Measurements from ENCODE around the gene ANKFN1.

ANKFN1 gene

GRCh38 chr17:56165072-56165641 is 11.9 kb downstream of the ANKFN1 start:
- H3K27me3 ChIP-seq (replicated peaks; ENCODE audit: insufficient read depth, low read length) = no peaks in the 10 kb centered on the region
- H3K9me3 ChIP-seq (replicated peaks; ENCODE audit: insufficient read depth, low read length) = no peaks in the 10 kb centered on the region
- no peaks in the 10 kb centered on the region for H3K9me2 ChIP-seq (replicated peaks; ENCODE audit: insufficient read depth, low read length)
- H3K79me2 ChIP-seq (ENCODE audit: low read length) = no peaks in the 10 kb centered on the region
- no peak for DNase-seq
- H2AFZ ChIP-seq (ENCODE audit: low read length) = no peak overlapping the region
- H3K4me3 ChIP-seq (ENCODE audit: low read length) = no peak overlapping the region
- H3K9ac ChIP-seq (ENCODE audit: low read length) = no peak overlapping the region
- no peaks in the 10 kb centered on the region for H3K36me3 ChIP-seq (replicated peaks; ENCODE audit: insufficient read depth, low read length)
- no peaks in the 10 kb centered on the region for H3K4me1 ChIP-seq (ENCODE audit: low read length)
- no peak overlapping the region for H3K27ac ChIP-seq (ENCODE audit: low read length)
- H4K20me1 ChIP-seq (ENCODE audit: insufficient read depth, low read length) = no peaks in the 10 kb centered on the region
- H3F3A ChIP-seq (ENCODE audit: insufficient read depth, low read length) = no peaks in the 10 kb centered on the region
- no peak overlapping the region for H3K4me2 ChIP-seq (ENCODE audit: low read depth, low read length)
- TF ChIP-seq EZH2 (optimal IDR thresholded peaks at IDR 0.05; ENCODE audit: low read depth, low read length) (no peak), CTCF (IDR thresholded peaks at IDR 0.05; ENCODE audit: low read length) (no peak), EZH2phosphoT487 (IDR thresholded peaks at IDR 0.05; ENCODE audit: low read length) (no peak)

GRCh38 chr17:56167491-56167890 is 14.2 kb downstream of the ANKFN1 start:
- Histone ChIP-seq H3K4me3 (ENCODE audit: low read length) (no peak overlapping the region), H3K4me1 (ENCODE audit: low read length) (no peaks in the 10 kb centered on the region), H2AFZ (ENCODE audit: low read length) (no peak overlapping the region), H3F3A (ENCODE audit: insufficient read depth, low read length) (no peaks in the 10 kb centered on the region), H4K20me1 (ENCODE audit: insufficient read depth, low read length) (no peaks in the 10 kb centered on the region), H3K9me3 (replicated peaks; ENCODE audit: insufficient read depth, low read length) (no peaks in the 10 kb centered on the region), H3K27ac (ENCODE audit: low read length) (no peak overlapping the region), H3K36me3 (replicated peaks; ENCODE audit: insufficient read depth, low read length) (no peaks in the 10 kb centered on the region), H3K79me2 (ENCODE audit: low read length) (no peaks in the 10 kb centered on the region), H3K4me2 (ENCODE audit: low read depth, low read length) (no peak overlapping the region), H3K27me3 (replicated peaks; ENCODE audit: insufficient read depth, low read length) (no peaks in the 10 kb centered on the region), H3K9ac (ENCODE audit: low read length) (no peak overlapping the region), H3K9me2 (replicated peaks; ENCODE audit: insufficient read depth, low read length) (no peaks in the 10 kb centered on the region)
- DNase-seq = no peak
- TF ChIP-seq CTCF (IDR thresholded peaks at IDR 0.05; ENCODE audit: low read length) (no peak), EZH2 (optimal IDR thresholded peaks at IDR 0.05; ENCODE audit: low read depth, low read length) (no peak), EZH2phosphoT487 (IDR thresholded peaks at IDR 0.05; ENCODE audit: low read length) (no peak)

- Histone ChIP-seq H3K9me2 (replicated peaks; ENCODE audit: insufficient read depth, low read length) (no peaks in the 10 kb centered on the region), H3K4me2 (ENCODE audit: low read depth, low read length) (no peak overlapping the region), H2AFZ (ENCODE audit: low read length) (no peak overlapping the region), H3F3A (ENCODE audit: insufficient read depth, low read length) (no peaks in the 10 kb centered on the region), H3K79me2 (ENCODE audit: low read length) (no peaks in the 10 kb centered on the region), H3K27me3 (replicated peaks; ENCODE audit: insufficient read depth, low read length) (no peaks in the 10 kb centered on the region), H3K9me3 (replicated peaks; ENCODE audit: insufficient read depth, low read length) (no peaks in the 10 kb centered on the region), H3K36me3 (replicated peaks; ENCODE audit: insufficient read depth, low read length) (no peaks in the 10 kb centered on the region), H4K20me1 (ENCODE audit: insufficient read depth, low read length) (no peaks in the 10 kb centered on the region), H3K4me3 (ENCODE audit: low read length) (no peak overlapping the region), H3K9ac (ENCODE audit: low read length) (no peak overlapping the region), H3K27ac (ENCODE audit: low read length) (no peak overlapping the region), H3K4me1 (ENCODE audit: low read length) (no peaks in the 10 kb centered on the region)
- no peak for DNase-seq
- TF ChIP-seq EZH2phosphoT487 (IDR thresholded peaks at IDR 0.05; ENCODE audit: low read length) (no peak), EZH2 (optimal IDR thresholded peaks at IDR 0.05; ENCODE audit: low read depth, low read length) (no peak), CTCF (IDR thresholded peaks at IDR 0.05; ENCODE audit: low read length) (no peak)
These were observed 16.3 kb downstream of the ANKFN1 start for GRCh38 chr17:56169621-56170020.

Measured in MM.1S (cell line).